ENCODE data around the gene GRIP1.

Gene GRIP1

DNA sequence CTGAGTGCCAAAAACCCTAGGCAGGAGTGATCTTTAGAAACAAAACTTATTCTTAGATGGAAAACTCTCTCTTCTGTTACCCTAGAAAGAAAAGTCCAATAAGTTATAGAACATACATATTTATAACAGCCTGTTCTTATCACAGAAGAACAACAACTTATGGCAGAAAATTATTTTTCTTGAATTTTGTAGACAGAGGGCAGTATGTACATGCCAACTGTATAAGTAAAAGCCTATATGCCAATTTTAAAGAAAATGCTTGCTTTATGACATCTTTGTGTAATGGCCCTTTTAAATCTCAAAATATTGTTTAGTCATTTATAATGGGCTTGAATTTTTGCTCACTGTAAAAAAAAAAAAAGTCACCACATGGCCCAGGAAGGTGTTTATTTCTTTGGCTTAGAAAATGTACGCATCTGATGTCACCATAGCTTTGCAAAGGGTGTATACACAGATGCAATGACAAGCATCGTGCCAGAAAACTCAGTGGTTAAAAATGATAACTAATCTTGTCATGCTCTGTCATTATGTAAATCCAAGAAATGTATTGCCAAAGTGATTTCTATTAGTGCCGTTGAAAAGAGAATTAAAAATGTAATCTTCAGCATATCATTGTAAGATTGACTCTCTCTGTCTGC, 38.3 kb upstream of the GRIP1 start:
- Histone ChIP-seq H3K27me3 (no peaks in the 10 kb centered on the region), H3K9me3 (no peaks in the 10 kb centered on the region), H3K36me3 (no peaks in the 10 kb centered on the region), H3K4me3 (ENCODE audit: low read depth, low read length) (no peak overlapping the region), H3K4me1 (no peaks in the 10 kb centered on the region)
- TF ChIP-seq, protein P1, sequence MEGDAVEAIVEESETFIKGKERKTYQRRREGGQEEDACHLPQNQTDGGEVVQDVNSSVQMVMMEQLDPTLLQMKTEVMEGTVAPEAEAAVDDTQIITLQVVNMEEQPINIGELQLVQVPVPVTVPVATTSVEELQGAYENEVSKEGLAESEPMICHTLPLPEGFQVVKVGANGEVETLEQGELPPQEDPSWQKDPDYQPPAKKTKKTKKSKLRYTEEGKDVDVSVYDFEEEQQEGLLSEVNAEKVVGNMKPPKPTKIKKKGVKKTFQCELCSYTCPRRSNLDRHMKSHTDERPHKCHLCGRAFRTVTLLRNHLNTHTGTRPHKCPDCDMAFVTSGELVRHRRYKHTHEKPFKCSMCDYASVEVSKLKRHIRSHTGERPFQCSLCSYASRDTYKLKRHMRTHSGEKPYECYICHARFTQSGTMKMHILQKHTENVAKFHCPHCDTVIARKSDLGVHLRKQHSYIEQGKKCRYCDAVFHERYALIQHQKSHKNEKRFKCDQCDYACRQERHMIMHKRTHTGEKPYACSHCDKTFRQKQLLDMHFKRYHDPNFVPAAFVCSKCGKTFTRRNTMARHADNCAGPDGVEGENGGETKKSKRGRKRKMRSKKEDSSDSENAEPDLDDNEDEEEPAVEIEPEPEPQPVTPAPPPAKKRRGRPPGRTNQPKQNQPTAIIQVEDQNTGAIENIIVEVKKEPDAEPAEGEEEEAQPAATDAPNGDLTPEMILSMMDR (IDR thresholded peaks at IDR 0.05; ENCODE audit: low read depth, low read length): no peak
- no peak for DNase-seq

DNA sequence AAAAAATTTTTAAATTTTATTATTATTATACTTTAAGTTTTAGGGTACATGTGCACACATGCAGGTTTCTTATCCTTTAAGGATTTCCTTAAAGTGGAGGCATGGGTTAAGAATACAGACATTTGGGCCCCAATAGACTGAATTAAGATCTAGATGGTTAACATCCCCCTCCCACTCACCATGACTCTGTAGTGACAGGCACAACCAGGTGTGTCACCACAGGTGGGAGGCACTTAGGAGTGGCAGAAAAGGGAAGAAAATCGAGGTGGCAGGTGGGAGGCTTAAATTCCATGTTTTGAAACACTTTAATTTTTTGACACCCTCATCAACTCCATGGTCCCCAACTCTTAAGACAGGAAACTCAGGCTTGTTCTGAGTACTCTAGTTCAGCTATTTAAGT, 37.6 kb upstream of the GRIP1 start:
- no peak for DNase-seq
- H3K36me3 ChIP-seq: no peaks in the 10 kb centered on the region
- TF ChIP-seq, protein P1 (IDR thresholded peaks at IDR 0.05; ENCODE audit: low read depth, low read length): no peak
- no peaks in the 10 kb centered on the region for H3K9me3 ChIP-seq
- H3K27me3 ChIP-seq: no peaks in the 10 kb centered on the region
- H3K4me3 ChIP-seq (ENCODE audit: low read depth, low read length): no peak overlapping the region
- no peaks in the 10 kb centered on the region for H3K4me1 ChIP-seq

DNA sequence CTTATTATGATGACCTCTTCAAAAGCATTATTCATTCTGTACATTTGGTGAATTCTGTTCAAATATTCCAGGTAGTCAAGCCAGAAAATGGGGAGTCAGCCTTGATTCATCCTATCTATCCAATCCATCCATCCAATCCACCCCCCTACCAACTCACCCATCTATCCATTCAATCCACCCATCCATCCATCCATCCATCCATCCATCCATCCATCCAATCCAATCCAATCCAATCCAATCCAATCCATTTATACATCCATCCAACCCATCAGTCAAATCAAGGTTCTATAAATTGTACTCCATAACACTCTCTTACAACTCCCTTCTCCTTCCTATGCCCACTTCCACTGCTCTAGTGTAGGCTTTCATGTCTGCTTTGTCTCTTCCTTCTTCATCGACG, 35.8 kb upstream of the GRIP1 start:
- no peaks in the 10 kb centered on the region for H3K4me1 ChIP-seq
- H3K4me3 ChIP-seq (ENCODE audit: low read depth, low read length): no peak overlapping the region
- H3K36me3 ChIP-seq: no peaks in the 10 kb centered on the region
- H3K27me3 ChIP-seq: no peaks in the 10 kb centered on the region
- no peaks in the 10 kb centered on the region for H3K9me3 ChIP-seq
- TF ChIP-seq, protein P1 (IDR thresholded peaks at IDR 0.05; ENCODE audit: low read depth, low read length): no peak
- DNase-seq: no peak

DNA sequence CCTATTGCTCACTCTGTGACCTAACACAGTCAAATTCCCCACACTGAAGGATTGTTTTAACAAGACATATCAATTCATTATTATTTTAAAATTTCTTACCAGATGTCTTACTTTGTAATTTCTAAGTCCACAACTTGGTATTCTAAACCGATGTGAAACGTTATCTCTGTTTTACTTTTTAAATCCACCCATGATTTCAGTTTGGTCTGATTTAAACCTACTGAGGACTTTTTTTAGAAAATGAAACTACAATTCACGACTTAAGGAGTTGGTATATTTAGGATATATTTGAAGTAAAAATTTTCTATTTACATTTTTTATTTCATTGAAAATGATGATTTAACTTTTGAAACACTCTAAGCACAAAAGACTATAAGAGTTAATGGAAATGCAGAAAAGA, 35.1 kb upstream of the GRIP1 start:
- TF ChIP-seq, protein P1 (IDR thresholded peaks at IDR 0.05; ENCODE audit: low read depth, low read length): no peak
- no peak for DNase-seq
- H3K4me3 ChIP-seq (ENCODE audit: low read depth, low read length): no peak overlapping the region

DNA sequence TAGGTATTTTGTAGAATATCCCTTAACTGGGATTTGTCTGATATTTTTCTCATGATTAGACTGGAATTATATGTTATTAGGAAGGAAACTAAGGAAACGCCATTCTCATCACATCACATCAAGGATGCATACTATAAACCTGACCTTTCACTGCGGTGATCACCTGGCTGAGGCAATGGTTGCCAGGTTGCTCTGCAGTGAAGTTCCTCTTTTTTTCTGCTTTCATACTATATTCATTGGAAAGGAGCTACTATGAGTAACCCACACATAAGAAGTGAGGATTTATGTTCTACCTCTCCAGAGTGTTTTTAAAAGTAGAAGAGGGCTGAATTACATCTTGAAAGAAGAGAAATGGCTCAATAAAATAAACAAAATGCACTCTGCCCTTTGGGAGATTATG, 31.0 kb upstream of the GRIP1 start:
- H3K4me1 ChIP-seq: no peaks in the 10 kb centered on the region
- no peaks in the 10 kb centered on the region for H3K27me3 ChIP-seq
- H3K36me3 ChIP-seq: no peaks in the 10 kb centered on the region
- DNase-seq: no peak
- no peaks in the 10 kb centered on the region for H3K9me3 ChIP-seq
- H3K4me3 ChIP-seq (ENCODE audit: low read depth, low read length): no peak overlapping the region
- TF ChIP-seq, protein P1 (IDR thresholded peaks at IDR 0.05; ENCODE audit: low read depth, low read length): no peak

More for the DNA sequence above, 35.1 kb upstream of the GRIP1 start:
- Histone ChIP-seq H3K36me3 (no peaks in the 10 kb centered on the region), H3K4me1 (no peaks in the 10 kb centered on the region), H3K27me3 (no peaks in the 10 kb centered on the region), H3K9me3 (no peaks in the 10 kb centered on the region)

DNA sequence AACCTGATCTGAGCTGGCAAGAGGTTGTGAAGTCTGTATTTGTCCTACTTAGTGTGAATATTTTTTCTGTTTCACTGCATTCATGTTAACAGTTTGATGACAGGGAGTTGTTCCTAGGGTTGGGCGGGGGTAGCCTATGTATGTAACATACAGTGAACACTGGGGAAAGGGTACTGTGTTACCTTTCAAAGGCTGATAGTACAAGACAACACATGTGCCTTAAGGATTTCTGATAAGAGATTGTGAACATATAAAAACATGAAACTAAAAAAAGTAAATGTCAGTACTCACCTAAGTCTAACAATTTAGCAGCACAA, 30.5 kb upstream of the GRIP1 start:
- Histone ChIP-seq H3K9me3 (no peaks in the 10 kb centered on the region), H3K27me3 (no peaks in the 10 kb centered on the region), H3K4me3 (ENCODE audit: low read depth, low read length) (no peak overlapping the region), H3K36me3 (no peaks in the 10 kb centered on the region), H3K4me1 (no peaks in the 10 kb centered on the region)
- TF ChIP-seq, protein P1 (IDR thresholded peaks at IDR 0.05; ENCODE audit: low read depth, low read length): no peak
- no peak for DNase-seq

Data from BE2C (cell line).